NCI-H1417 treated with DMSO at 0.1 percent for 48 hours (cell line): ENCODE data around the gene NBPF14.
"Not testable (repeated sequence)": the region's sequence is repeated elsewhere in the genome, so short reads cannot be mapped to it uniquely, and the experiment has no call there.

Experiments
- DNase-seq: peaks from one replicate; lab custom pipeline; 2025; lab: John Stamatoyannopoulos, UW

Gene NBPF14, protein sequence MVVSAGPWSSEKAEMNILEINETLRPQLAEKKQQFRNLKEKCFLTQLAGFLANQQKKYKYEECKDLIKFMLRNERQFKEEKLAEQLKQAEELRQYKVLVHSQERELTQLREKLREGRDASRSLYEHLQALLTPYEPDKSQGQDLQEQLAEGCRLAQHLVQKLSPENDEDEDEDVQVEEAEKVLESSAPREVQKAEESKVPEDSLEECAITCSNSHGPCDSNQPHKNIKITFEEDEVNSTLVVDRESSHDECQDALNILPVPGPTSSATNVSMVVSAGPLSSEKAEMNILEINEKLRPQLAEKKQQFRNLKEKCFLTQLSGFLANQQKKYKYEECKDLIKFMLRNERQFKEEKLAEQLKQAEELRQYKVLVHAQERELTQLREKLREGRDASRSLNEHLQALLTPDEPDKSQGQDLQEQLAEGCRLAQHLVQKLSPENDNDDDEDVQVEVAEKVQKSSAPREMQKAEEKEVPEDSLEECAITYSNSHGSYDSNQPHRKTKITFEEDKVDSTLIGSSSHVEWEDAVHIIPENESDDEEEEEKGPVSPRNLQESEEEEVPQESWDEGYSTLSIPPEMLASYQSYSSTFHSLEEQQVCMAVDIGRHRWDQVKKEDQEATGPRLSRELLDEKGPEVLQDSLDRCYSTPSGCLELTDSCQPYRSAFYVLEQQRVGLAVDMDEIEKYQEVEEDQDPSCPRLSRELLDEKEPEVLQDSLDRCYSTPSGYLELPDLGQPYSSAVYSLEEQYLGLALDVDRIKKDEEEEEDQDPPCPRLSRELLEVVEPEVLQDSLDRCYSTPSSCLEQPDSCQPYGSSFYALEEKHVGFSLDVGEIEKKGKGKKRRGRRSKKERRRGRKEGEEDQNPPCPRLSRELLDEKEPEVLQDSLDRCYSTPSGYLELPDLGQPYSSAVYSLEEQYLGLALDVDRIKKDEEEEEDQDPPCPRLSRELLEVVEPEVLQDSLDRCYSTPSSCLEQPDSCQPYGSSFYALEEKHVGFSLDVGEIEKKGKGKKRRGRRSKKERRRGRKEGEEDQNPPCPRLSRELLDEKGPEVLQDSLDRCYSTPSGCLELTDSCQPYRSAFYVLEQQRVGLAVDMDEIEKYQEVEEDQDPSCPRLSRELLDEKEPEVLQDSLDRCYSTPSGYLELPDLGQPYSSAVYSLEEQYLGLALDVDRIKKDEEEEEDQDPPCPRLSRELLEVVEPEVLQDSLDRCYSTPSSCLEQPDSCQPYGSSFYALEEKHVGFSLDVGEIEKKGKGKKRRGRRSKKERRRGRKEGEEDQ (N-terminal part only)

DNA sequence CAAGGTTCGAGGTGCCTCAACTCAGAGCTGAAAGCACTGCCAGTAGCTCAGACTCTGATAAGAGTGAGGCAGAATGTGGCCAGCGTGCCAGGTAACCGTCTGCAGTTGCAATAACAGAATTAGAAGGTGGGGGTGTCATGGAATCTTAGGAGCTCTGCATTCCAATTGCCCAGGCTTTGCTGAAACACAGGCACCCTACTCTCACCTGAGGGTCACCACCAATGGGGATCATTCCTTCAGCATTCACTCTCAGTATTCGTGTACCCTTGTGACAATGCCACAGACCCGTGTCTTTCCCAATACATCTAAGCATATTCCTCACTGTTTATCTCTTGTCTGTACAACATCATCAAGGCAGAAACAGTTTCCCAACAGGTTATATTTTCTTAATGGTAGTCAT is at the start of gene NBPF14:
Gene NBPF14 (minus strand): TSS at position 101 of the 400 bp plus-strand sequence. CDS start 294 bp downstream, outside the sequence.
- not testable (repeated sequence) for DNase-seq

DNA sequence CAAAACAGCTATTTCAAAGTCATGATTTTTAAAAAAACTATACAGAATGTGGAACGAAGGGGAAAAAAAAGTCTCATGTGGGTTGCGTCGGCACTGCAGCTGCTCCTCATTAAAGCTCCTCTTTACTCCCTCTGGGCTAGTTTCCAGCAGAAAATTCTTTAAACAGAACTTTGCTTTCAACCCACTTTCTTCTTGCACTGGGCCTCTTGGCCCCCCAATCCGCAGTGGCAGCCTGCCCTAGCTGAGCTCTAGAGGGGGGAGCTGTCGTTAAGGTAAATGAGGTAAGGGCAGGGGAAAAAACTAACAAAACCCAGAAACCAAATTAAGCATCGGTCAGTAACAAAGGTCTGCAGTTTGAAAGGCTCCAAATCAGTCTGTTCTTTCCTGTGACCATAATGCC is 29.6 kb upstream of the NBPF14 start:
- DNase-seq, result not testable (repeated sequence)

DNA sequence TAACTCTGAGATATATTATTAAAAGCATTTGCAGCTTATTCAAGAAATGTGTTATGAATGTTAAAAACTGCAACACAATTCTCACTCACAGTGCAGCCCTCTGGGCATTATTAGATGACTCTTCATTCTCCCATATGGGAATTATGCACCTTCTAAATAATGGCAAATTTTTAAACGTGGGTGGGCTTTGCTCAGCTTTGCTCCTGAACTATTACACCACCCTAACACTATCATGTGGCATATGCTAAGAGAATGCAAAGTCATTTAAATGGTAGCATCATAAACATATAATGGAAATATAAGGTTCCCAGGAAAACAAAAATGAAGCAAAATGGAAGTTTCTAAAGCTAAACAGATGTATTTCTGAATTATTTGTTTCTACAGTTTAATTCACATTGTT is 22.4 kb upstream of the NBPF14 start:
- not testable (repeated sequence) for DNase-seq

DNA sequence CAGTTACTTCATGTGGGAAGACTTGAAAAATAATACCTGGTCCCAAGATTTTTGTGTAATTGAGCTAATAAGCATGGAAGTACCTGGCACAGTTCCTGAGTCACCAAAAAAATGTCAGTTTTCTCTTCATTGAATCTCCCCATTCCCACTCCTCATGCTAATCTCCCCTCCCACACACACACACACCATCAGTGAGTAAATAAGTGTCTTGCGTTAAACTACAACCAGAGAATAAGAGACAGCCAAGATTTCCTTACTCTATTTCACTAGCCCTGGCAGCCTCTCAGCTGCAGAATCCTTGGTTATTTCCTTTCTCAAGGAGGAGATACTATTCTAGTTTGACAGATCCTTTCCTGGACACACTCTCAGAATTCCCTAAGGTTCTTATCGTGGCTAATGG is 9.5 kb upstream of the NBPF14 start:
- DNase-seq, result not testable (repeated sequence)

DNA sequence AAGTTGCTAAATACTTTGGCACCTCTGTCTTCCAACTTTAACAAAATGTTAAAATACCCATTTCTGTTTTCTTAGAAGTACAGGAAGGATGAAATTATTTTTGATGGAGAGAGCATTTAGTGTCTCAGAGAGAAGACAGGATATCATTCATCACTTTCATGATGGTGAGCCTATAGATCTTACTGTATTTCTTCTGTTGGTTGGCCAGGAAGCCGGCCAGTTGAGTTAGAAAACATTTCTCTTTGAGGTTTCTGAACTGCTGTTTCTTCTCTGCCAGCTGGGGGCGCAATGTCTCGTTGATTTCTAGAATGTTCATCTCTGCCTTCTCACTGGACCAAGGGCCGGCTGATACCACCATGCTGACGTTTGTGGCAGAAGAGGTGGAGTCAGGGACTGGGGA is 451 bp downstream of the NBPF14 start:
- DNase-seq, result not testable (repeated sequence)

DNA sequence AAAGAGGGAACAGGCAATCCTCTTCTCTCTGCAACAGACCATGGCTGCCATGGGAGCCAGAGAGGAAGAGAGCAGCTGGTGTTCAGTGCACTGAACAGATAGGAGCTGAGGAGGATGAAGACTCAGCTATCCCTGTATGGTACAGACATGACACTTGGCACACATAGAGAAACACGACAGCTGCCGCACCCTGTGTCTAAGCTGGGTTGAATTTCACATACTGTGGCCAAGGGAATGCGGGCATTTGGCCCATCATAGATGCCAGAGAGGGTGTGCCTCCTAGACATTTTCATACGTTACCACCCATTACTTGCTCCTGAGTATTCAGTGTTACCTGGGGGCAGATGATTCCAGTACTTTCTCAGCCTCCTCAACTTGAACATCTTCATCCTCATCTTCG is 4.7 kb downstream of the NBPF14 start:
- not testable (repeated sequence) for DNase-seq

DNA sequence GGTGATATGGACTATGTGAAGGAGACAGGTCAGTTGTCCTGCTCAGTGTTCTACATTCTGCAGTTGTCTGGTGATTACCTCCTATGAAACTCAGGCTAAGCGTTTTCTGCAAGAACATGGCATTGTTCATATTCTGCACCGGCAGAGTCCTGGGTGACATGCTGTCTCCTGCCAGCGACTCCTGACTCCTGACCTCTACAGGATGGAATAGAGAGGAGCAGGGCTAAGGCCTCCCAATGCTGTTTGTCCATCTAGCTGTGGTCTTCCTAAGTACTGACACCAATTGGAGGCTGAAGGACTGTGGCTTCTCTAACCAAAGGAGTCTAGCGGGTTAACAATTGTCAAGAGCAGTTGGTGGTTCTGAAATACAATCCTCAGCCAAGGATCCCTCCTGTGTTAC is 63.7 kb downstream of the NBPF14 start:
- not testable (repeated sequence) for DNase-seq

DNA sequence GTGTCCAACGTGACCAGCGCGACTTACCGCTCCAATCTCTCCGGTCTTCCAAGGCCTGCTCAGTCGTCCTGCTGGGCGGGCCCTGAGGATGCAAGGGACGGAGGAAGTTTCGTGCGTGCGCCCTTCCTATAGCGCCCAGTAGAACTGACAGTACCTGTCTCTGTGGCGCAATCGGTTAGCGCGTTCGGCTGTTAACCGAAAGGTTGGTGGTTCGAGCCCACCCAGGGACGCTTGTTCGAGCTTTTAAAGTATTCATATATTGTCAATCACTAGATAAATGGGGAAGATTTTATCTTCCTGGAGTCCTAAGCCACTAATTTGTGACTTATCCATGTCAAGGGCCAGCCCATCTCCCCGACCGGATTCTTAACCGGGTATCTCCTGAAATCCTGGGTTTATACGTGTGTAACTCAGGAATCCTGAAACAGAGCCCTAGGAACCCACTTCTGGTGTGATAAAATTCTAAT is 66.7 kb downstream of the NBPF14 start:
- not testable (repeated sequence) for DNase-seq

DNA sequence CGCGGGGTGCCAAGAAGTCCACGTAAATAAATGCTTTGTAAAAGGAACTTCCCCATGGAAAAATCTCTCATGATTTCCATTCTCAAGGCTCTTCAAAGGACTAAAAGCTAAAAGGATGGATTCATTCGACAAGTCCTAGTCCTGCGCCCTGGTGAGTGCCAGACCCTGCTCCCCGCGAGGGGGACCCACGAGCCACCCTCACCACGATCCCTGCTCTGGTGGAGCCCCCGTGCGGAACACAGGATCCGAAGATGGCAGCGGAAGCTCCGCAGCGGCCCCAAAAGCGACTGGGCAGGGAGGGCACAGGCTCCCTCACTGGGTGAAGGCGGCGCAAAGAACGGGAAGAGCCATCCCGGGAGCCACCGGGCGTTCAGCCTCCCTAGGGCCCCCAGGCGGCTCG is 67.2 kb downstream of the NBPF14 start:
- not testable (repeated sequence) for DNase-seq

DNA sequence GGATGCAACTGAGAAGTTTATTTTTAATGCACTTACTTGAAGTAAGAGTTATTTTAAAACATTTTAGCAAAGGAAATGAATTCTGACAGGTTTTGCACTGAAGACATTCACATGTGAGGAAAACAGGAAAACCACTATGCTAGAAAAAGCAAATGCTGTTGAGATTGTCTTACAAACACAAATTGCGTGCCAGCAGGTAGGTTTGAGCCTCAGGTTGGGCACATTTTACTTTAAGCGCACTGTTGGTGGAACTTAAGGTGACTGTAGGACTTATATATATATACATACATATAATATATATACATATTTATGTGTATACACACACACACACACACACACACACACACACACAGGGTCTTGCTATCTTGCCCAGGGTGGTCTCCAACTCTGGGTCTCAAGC is 69.2 kb downstream of the NBPF14 start:
- DNase-seq, result not testable (repeated sequence)

DNA sequence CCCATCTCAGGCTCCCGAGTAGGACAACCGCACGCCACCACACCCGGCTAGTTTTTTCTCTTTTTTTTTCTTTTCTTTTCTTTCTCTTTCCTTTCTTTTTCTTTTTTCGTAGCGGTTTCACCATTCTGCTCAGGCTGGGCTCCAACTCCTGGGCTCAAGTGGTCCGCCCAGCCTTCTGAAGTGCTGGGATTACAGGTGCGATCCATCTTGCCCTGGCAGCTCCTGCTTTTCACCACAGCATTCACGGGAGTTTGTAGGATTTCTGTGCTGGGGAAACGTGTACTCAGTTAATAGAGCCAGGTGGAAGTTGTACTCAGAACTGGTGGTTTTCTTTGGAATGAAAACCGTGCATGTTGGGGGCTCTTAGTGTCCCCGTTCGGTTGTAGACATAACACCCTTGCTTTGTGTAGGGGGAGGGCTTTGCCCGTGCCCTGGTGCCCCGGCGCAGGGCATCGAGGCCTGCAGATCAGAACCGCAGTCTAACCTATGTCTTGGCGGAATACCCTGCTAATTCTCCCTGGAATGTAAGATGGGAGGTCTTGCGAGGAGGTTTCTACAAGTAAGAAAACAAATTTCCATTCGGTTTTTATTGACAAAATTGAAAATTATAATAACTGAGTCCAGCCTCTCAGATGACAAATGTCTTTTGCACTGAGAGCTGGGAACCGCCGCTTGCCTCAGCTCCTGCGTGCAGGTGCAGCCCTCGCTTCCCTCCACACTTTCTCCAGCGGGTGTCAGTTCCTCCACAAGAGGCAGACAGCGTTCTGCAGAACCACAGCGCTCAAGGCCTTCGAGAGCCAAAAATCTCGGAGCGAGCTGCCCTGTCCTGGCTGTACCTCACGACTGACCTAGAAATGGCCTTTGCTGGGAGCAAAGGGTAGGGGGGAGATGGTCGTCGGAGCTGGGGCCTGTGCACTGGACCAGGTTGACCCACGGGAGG is 72.3 kb downstream of the NBPF14 start:
- not testable (repeated sequence) for DNase-seq

DNA sequence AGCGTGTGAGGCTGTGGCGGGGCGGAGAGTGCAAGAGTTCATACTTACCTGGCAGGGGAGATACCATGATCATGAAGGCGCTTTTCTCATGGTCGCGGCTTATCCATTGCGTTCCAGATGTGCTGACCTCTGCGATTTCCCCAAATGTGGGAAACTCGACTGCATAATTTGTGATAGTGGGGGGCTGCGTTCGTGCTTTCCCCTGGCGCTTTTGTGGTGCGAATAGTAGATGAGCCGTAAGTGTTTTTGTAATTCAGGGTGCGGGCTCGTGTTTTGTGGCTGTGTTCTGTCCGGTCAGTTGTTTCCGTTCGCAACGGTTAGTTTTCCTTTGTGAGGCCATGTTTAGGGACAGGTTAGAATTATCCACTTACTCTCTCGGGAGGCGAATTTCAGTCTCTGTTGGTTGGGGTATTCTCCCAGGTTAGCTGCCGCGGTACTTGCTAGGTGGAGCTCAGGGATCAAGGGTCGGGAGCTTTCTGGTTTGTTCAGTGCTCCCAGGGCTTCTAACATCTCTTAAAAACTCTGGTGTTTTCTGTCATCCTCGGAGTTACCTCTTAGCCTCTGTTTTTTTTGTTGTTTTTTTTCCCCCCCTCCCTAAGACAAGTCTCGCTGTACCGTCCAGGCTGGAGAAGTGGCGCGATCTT is 73.1 kb downstream of the NBPF14 start:
- DNase-seq, result peak; percentile 61

DNA sequence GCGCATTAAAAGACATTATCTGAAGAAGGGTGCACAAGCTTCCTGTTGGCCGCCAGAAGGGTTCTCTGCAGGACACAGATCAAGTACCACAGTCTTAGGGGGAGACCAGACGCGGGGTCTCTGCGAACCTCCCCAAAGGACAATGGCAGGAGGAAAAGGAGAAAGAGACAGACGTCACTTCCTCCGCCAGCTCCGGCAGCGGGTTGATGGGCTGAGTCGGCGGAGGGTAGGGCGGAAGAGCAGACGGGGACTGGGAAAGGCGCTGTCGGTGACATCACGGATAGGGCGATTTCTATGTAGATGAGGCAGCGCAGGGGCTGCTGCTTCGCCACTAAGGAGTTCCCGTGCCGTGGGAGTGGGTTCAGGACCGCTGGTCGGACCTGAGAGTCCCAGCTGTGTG is 73.7 kb downstream of the NBPF14 start:
- peak; percentile 23 for DNase-seq

DNA sequence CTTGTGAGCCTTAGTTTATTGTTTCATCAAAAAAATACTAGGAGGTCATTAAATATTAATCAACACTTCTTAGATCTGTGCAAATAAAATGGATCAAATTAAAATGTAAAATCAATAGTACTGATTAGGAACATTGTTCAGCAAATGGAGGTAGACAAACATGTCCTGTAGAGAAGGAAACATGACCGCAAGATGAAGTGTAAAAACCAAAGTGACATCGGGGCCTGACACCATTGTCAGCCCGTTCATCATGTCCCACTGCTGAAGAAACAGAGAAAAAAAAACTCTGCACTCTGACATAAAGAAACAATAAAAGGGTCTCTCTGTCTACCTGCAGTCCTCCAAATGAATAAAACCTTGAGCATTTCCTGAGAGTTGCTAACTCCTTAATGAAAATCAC is 81.5 kb downstream of the NBPF14 start:
- not testable (repeated sequence) for DNase-seq

DNA sequence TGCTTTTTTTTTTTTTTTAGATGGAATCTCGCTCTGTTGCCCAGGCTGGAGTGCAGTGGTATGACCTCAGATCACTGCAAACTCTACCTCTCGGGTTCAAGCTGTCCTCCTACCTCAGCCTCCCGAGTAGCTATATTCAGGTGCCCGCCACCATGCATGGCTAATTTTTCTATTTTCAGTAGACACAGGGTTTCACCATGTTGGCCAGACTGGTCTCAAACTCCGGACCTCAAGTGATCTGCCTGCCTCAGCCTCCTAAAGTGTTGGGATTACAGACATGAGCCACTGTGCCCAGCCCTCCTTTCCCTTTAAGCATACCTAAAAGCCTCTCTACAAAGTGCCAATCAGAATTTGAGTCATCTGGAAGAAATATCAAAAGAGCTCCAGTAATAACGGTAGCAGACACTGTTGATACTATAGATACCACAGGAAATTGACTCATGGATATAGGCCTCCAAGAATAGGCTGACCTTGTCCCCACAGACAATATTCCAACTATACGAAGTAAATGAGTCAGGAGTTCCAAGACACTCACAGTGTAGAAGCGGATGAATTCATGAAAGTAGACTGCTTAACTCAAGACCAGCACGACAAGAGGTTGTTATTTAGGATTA is 83.1 kb downstream of the NBPF14 start:
- DNase-seq, result not testable (repeated sequence)

DNA sequence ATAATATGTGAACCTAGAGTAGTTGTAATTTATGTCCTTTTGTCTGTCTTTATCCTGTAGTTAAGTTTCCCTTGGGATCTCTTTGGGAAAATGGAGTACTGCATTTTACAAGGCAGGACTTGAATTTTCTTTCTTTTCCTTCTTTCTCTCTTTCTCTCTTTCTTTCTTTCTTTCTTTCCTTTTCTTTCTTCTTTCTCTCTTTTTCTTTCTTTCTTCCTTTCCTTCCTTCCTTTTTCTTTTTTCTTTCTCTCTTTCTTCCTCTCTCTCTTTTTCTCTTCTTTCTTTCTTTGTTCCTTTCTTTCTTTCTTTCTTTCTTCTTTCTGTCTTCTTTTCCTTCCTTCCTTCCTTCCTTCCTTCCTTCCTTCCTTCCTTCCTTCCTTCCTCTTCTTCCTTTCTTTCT is 101.9 kb downstream of the NBPF14 start:
- not testable (repeated sequence) for DNase-seq

DNA sequence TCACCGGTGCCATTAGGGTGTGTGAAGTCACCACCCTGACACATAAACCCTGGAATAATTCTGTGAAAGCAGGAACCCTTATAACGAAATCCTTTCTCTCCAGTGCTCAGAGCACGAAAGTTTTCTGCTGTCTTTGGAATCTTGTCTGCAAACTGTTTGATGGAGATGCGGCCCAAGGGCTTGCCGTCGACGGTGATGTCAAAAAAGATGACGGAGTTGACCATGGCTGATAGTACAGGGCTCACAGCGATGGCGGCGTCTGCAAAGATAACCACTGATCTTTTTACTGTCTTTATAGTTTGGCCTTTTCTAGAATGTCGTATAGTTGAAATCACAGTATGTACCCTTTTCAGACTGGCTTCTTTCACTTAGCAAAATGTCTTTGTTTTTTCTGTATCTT is 112.8 kb downstream of the NBPF14 start, which contains the start of gene PPIAL4G:
Gene PPIAL4G (minus strand): TSS at position 274 of the 400 bp plus-strand sequence. CDS start 50 bp downstream, at position 224.
- not testable (repeated sequence) for DNase-seq
